Measurements from ENCODE around the gene ZNF219.
"Not testable (repeated sequence)": the region's sequence is repeated elsewhere in the genome, so short reads cannot be mapped to it uniquely, and the experiment has no call there.

ZNF219 gene

GRCh38 chr14:21043387-21043973 lies 55.0 kb downstream of the ZNF219 start:
- no peak for DNase-seq (ENCODE audit: low read depth)

- no peak for DNase-seq (ENCODE audit: low read depth)
These were observed 55.5 kb downstream of the ZNF219 start for GRCh38 chr14:21042918-21043317.

DNA sequence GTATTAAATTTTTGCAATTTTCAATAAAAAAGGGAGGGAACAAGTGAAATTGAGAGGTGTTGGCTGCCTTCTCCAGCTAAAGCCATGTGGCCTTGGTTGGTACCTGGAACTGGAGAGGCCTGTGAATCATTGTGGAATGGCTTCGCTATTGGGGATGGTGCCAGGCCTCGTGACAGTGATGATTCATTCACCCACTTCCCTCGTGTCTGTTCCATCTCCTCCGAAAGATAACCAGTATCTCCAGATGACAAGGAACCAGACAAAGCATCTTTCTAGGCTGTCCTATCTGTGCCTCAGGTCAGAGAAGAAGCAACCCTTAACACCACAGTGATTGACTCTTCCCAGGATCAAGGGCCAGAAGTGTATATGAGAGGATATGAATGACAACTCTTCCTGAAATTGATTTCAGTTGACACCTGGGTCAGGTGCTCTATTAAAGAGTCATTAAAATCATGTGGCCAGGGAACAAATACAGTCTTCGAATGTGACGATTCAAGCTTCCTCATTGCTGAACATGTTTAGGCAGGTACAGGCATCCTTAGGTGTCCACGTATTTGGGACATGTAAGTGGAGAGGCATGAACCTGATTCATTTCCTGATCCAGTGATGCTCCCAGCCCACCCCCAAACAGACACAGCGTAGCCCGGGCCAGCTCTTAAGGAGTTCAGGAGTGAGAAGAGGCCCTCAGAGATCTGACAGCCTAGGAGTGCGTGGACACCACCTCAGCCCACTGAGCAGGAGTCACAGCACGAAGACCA lies 56.6 kb downstream of the ZNF219 start, which contains the start of gene RNASE7:
Gene RNASE7, plus strand, starts transcription at position 687 of the 758 bp plus-strand sequence. CDS start 631 bp downstream, outside the sequence.
- DNase-seq (ENCODE audit: low read depth): no peak

DNA sequence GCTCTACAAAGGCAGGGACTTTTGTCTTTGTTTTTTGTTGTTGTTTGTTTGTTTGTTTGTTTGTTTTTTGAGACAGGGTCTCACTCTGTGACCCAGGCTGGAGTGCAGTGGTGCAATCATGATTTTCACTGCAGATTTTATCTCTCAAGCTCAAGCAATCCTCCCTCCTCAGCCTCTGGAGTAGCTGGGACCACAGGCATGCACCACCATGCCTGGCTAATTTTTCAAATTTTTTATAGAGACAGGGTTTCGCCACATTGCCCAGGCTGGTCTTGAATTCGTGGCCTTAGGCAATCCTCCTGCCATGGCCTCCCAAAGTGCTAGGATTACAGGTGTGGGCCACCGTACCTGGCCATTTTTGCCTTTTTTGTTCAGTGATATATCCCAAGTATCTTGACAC lies 57.5 kb downstream of the ZNF219 start:
- not testable (repeated sequence) for DNase-seq (ENCODE audit: low read depth)

GRCh38 chr14:21040370-21040925 lies 58.0 kb downstream of the ZNF219 start:
- DNase-seq (ENCODE audit: low read depth): no peak
